Keratinocyte (primary cell): ENCODE results near the gene NLRP1. TPM values are rescaled to one million over a fixed set of nuclear protein-coding genes. Genes with fewer than 3 reads are reported as not detected.
A peak's percentile ranks its signal among the peaks of the same experiment; 100 is the strongest.

Source experiments
- DNase-seq: peaks from one replicate; pipeline ENCODE4 v3.0.0-alpha.2; 2011; ENCODE audit warnings: low read depth, missing footprints, low spot score
- FAIRE-seq: peaks from 2 replicates; lab custom pipeline; 2011; peaks lifted over from hg19 to GRCh38; lab: Jason Lieb, UNC
- H2AFZ ChIP-seq: 2 replicates; pipeline ENCODE4 v1.6.0; 2012; ENCODE audit warnings: low read length, control low read depth, inconsistent platforms; ENCODE audit not compliant: control insufficient read depth
- H3K27ac ChIP-seq: 2 replicates; pipeline ENCODE4 v1.5.1; 2011; ENCODE audit warnings: low read length; ENCODE audit not compliant: control insufficient read depth, insufficient read depth
- H3K27me3 ChIP-seq: 3 replicates; pipeline ENCODE4 v1.6.0; 2011; ENCODE audit warnings: low read length; ENCODE audit not compliant: control insufficient read depth, insufficient read depth; ENCODE audit errors: extremely low read depth
- H3K36me3 ChIP-seq, 2 experiments: 2 replicates in 1 of 2; 3 replicates in 1 of 2; pipeline ENCODE4 v1.5.1; 2011; ENCODE audit warnings: low read length in 2 of 2, mild to moderate bottlenecking in 1 of 2; ENCODE audit not compliant: control insufficient read depth in 2 of 2, insufficient read depth in 2 of 2; ENCODE audit errors: extremely low read depth in 1 of 2
- H3K4me1 ChIP-seq: 3 replicates; pipeline ENCODE4 v1.5.1; 2011; ENCODE audit warnings: low read length; ENCODE audit not compliant: control insufficient read depth, insufficient read depth; ENCODE audit errors: extremely low read depth
- H3K4me2 ChIP-seq: 3 replicates; pipeline ENCODE4 v1.6.0; 2011; ENCODE audit warnings: low read depth, low read length; ENCODE audit not compliant: control insufficient read depth, insufficient read depth; ENCODE audit errors: extremely low read depth
- H3K4me3 ChIP-seq, 3 experiments: fragments of 200-600 bp in 1 of 3; sonication (generic) in 1 of 3; 2 replicates in 2 of 3; 3 replicates in 1 of 3; pipeline ENCODE4 v1.5.1; 2011 to 2016; ENCODE audit warnings: low read length in 3 of 3, mild to moderate bottlenecking in 3 of 3, control low read depth in 2 of 3, inconsistent platforms in 1 of 3, low read depth in 1 of 3, mixed read lengths in 1 of 3, mixed run types in 1 of 3, moderate library complexity in 1 of 3; ENCODE audit not compliant: control insufficient read depth in 2 of 3, insufficient read depth in 2 of 3; ENCODE audit errors: extremely low read depth in 1 of 3
- H3K79me2 ChIP-seq: 2 replicates; pipeline ENCODE4 v1.6.0; 2012; ENCODE audit warnings: low read length; ENCODE audit not compliant: control insufficient read depth, insufficient read depth
- H3K9ac ChIP-seq: 3 replicates; pipeline ENCODE4 v1.6.0; 2011; ENCODE audit warnings: low read length; ENCODE audit not compliant: control insufficient read depth, insufficient read depth; ENCODE audit errors: extremely low read depth
- H3K9me1 ChIP-seq: 3 replicates; pipeline ENCODE4 v1.6.0; 2011; ENCODE audit warnings: low read length; ENCODE audit not compliant: control insufficient read depth, insufficient read depth; ENCODE audit errors: extremely low read depth
- H3K9me3 ChIP-seq: 2 replicates; pipeline ENCODE4 v1.5.1; 2012; ENCODE audit warnings: low read depth, low read length; ENCODE audit not compliant: control insufficient read depth
- H4K20me1 ChIP-seq: 3 replicates; pipeline ENCODE4 v1.6.0; 2011; ENCODE audit warnings: low read length; ENCODE audit not compliant: control insufficient read depth, insufficient read depth; ENCODE audit errors: extremely low read depth
- CTCF ChIP-seq, 3 experiments: IDR thresholded peaks in 1 of 3; conservative IDR thresholded peaks in 1 of 3; optimal IDR thresholded peaks in 1 of 3; 2 replicates in 2 of 3; 3 replicates in 1 of 3; pipeline versions ENCODE3 to v1.5.1; 2011; ENCODE audit warnings: low read length in 3 of 3, mild to moderate bottlenecking in 3 of 3, moderate library complexity in 2 of 3, control low read depth in 1 of 3, inconsistent platforms in 1 of 3; ENCODE audit not compliant: insufficient read depth in 2 of 3; ENCODE audit errors: extremely low read depth in 1 of 3
- EZH2 ChIP-seq: IDR thresholded peaks from one replicate; pipeline ENCODE4 v1.6.1; 2012; ENCODE audit warnings: inconsistent platforms, mild to moderate bottlenecking, low read length, moderate library complexity
- dilution Hi-C: fragments of 300-500 bp; cut with MboI; formaldehyde crosslinking; loops from one replicate; pipeline ENCODE4 v1.7.0; 2020; ENCODE audit warnings: low sequenced_read_pairs; ENCODE audit not compliant: extremely low pct_ligation_motif_present
- polyA plus RNA-seq, 5 experiments: library from polyadenylated mRNA; depleted of rRNA in 3 of 5; stranded (reverse) in 3 of 5; stranded (forward) in 1 of 5; unstranded in 1 of 5; fragments of >200 nt; gene quantifications; 1 replicate in 1 of 5; 2 replicates in 3 of 5; 3 replicates in 1 of 5; pipeline versions ENCODE4 v1.2.1 to v1.2.3, GENCODE V29; 2011 to 2012; ENCODE audit warnings: missing spikeins in 2 of 5, low read depth in 1 of 5, low replicate concordance in 1 of 5

The NLRP1 gene
- polyA plus RNA-seq, 1 donor (not counting 4 experiments of a cell fraction or from before 2014, with no cell fraction given) = 20.1 TPM

- Histone ChIP-seq H3K79me2 (peaks cover 10% of the 10 kb centered on the region), H3K4me1 (peaks cover 32% of the 10 kb centered on the region), H3K9me3 (no peaks in the 10 kb centered on the region), H3K36me3 (peaks cover 9 to 22% of the 10 kb centered on the region in 2 experiments), H3K4me3 (peak overlapping the region; percentile 70 to 77 (median 76)), H3K27ac (peak overlapping the region; percentile 85), H3K27me3 (no peaks in the 10 kb centered on the region), H2AFZ (no peak overlapping the region), H3K4me2 (peak overlapping the region; percentile 91), H4K20me1 (no peaks in the 10 kb centered on the region), H3K9ac (peak overlapping the region; percentile 85), H3K9me1 (peaks cover 3% of the 10 kb centered on the region)
- FAIRE-seq (peak; percentile 48), DNase-seq (no peak)
- TF ChIP-seq CTCF (optimal IDR thresholded peaks at IDR 0.05 in 1 of 3, IDR thresholded peaks at IDR 0.05 in 1 of 3, conservative IDR thresholded peaks at IDR 0.05 in 1 of 3; ENCODE audit: extremely low read depth in 1 of 3, insufficient read depth in 2 of 3, low read length in 3 of 3) = no peak
- no peak for TF ChIP-seq EZH2
- dilution Hi-C loops = no loop called here
Measured at GRCh38 chr17:5582209-5583185, 1.8 kb downstream of the NLRP1 start.

- peaks cover 32% of the 10 kb centered on the region for H3K4me1 ChIP-seq
- H3K9ac ChIP-seq = no peak overlapping the region
- dilution Hi-C loops = no loop called here
- H3K4me3 ChIP-seq = no peak overlapping the region
- no peak for FAIRE-seq
- H2AFZ ChIP-seq = no peak overlapping the region
- no peak for TF ChIP-seq EZH2
- no peak for TF ChIP-seq CTCF (optimal IDR thresholded peaks at IDR 0.05 in 1 of 3, IDR thresholded peaks at IDR 0.05 in 1 of 3, conservative IDR thresholded peaks at IDR 0.05 in 1 of 3; ENCODE audit: extremely low read depth in 1 of 3, insufficient read depth in 2 of 3, low read length in 3 of 3)
- peaks cover 3% of the 10 kb centered on the region for H3K9me1 ChIP-seq
- no peak overlapping the region for H3K27ac ChIP-seq
- no peak for DNase-seq
- H3K4me2 ChIP-seq = no peak overlapping the region
- no peaks in the 10 kb centered on the region for H3K27me3 ChIP-seq
- peaks cover 10% of the 10 kb centered on the region for H3K79me2 ChIP-seq
- no peaks in the 10 kb centered on the region for H4K20me1 ChIP-seq
- H3K9me3 ChIP-seq = no peaks in the 10 kb centered on the region
- peaks cover 9 to 22% of the 10 kb centered on the region in 2 experiments for H3K36me3 ChIP-seq
Measured at GRCh38 chr17:5581655-5582054, 2.7 kb downstream of the NLRP1 start.
